RWPE2 (cell line): ENCODE results near the gene DDA1.
A peak's percentile ranks its signal among the peaks of the same experiment; 100 is the strongest.

Source experiments
- ATAC-seq: fragments of 200-7000 bp; cut with Tn5 transposase; 3 replicates; pipeline ENCODE4 v1.9.1; 2021; ENCODE audit warnings: low read depth
- DNase-seq: peaks from one replicate; pipeline ENCODE4 v3.0.0-alpha.2; 2020; ENCODE audit warnings: low spot score
- H3K27ac ChIP-seq: fragments of 450-650 bp; 2 replicates; pipeline ENCODE4 v1.5.1; 2017; ENCODE audit warnings: mild to moderate bottlenecking; ENCODE audit not compliant: poor library complexity, severe bottlenecking
- H3K27me3 ChIP-seq: fragments of 250-450 bp; sonication (Bioruptor Pico); 2 replicates; pipeline ENCODE4 v1.5.1; 2021; ENCODE audit warnings: mild to moderate bottlenecking, moderate library complexity; ENCODE audit not compliant: insufficient read depth, poor library complexity, severe bottlenecking
- H3K36me3 ChIP-seq: fragments of 250-450 bp; sonication (Bioruptor Pico); 2 replicates; pipeline ENCODE4 v1.5.1; 2020; ENCODE audit warnings: low read depth, mild to moderate bottlenecking, moderate library complexity
- H3K4me1 ChIP-seq: fragments of 250-450 bp; sonication (Bioruptor Pico); 2 replicates; pipeline ENCODE4 v1.5.1; 2021; ENCODE audit warnings: mild to moderate bottlenecking, moderate library complexity; ENCODE audit not compliant: insufficient read depth, poor library complexity, severe bottlenecking
- H3K4me3 ChIP-seq: fragments of 250-450 bp; sonication (Bioruptor Pico); 2 replicates; pipeline ENCODE4 v1.5.1; 2021; ENCODE audit warnings: mild to moderate bottlenecking, moderate library complexity; ENCODE audit not compliant: severe bottlenecking
- H3K9me3 ChIP-seq: fragments of 250-450 bp; sonication (Bioruptor Pico); 2 replicates; pipeline ENCODE4 v1.5.1; 2021; ENCODE audit warnings: mild to moderate bottlenecking, moderate library complexity; ENCODE audit not compliant: severe bottlenecking
- CTCF ChIP-seq: fragments of 450-650 bp; IDR thresholded peaks from one replicate; pipeline ENCODE4 v1.5.1; 2017; ENCODE audit warnings: mild to moderate bottlenecking, moderate library complexity; ENCODE audit not compliant: poor library complexity, severe bottlenecking

DDA1 gene

GRCh38 chr19:17340871-17341357 lies 31.6 kb downstream of the DDA1 start:
- no peak for TF ChIP-seq CTCF
- Histone ChIP-seq H3K36me3 (peaks cover 16% of the 10 kb centered on the region), H3K27me3 (no peaks in the 10 kb centered on the region), H3K4me3 (no peak overlapping the region), H3K4me1 (no peaks in the 10 kb centered on the region), H3K27ac (no peak overlapping the region), H3K9me3 (no peaks in the 10 kb centered on the region)
- no peak for ATAC-seq
- DNase-seq = no peak

- no peak for TF ChIP-seq CTCF
Measured at GRCh38 chr19:17341386-17341785, 32.0 kb downstream of the DDA1 start.

GRCh38 chr19:17341845-17342244 lies 32.5 kb downstream of the DDA1 start:
- H3K27ac ChIP-seq = no peak overlapping the region
- no peak for TF ChIP-seq CTCF
- DNase-seq (no peak), ATAC-seq (no peak)
- peaks cover 16% of the 10 kb centered on the region for H3K36me3 ChIP-seq
- H3K4me3 ChIP-seq = no peak overlapping the region
- no peaks in the 10 kb centered on the region for H3K4me1 ChIP-seq
- H3K9me3 ChIP-seq = no peaks in the 10 kb centered on the region
- no peaks in the 10 kb centered on the region for H3K27me3 ChIP-seq

More at GRCh38 chr19:17341386-17341785, 32.0 kb downstream of the DDA1 start:
- H3K36me3 ChIP-seq = peaks cover 16% of the 10 kb centered on the region
- H3K27me3 ChIP-seq = no peaks in the 10 kb centered on the region
- ATAC-seq (no peak), DNase-seq (no peak)
- H3K27ac ChIP-seq = no peak overlapping the region
- no peak overlapping the region for H3K4me3 ChIP-seq
- H3K4me1 ChIP-seq = no peaks in the 10 kb centered on the region
- H3K9me3 ChIP-seq = no peaks in the 10 kb centered on the region

GRCh38 chr19:17346109-17346671 lies 36.8 kb downstream of the DDA1 start:
- TF ChIP-seq CTCF = peak; percentile 94
- no peaks in the 10 kb centered on the region for H3K4me1 ChIP-seq
- ATAC-seq (peak; percentile 88), DNase-seq (no peak)
- no peaks in the 10 kb centered on the region for H3K27me3 ChIP-seq
- H3K36me3 ChIP-seq = peaks cover 8% of the 10 kb centered on the region; the same call in 1 of the 2 replicates
- no peaks in the 10 kb centered on the region for H3K9me3 ChIP-seq
- H3K4me3 ChIP-seq = no peak overlapping the region
- H3K27ac ChIP-seq = no peak overlapping the region

GRCh38 chr19:17347361-17347760 lies 38.0 kb downstream of the DDA1 start:
- TF ChIP-seq CTCF = no peak
- no peak for DNase-seq
- H3K27me3 ChIP-seq = no peaks in the 10 kb centered on the region
- no peak overlapping the region for H3K4me3 ChIP-seq
- no peak for ATAC-seq
- no peaks in the 10 kb centered on the region for H3K4me1 ChIP-seq
- H3K27ac ChIP-seq = no peak overlapping the region
- no peaks in the 10 kb centered on the region for H3K9me3 ChIP-seq
- peaks cover 3% of the 10 kb centered on the region; the same call in 1 of the 2 replicates for H3K36me3 ChIP-seq
